Measurements from ENCODE around the gene TSPAN9.

DNA sequence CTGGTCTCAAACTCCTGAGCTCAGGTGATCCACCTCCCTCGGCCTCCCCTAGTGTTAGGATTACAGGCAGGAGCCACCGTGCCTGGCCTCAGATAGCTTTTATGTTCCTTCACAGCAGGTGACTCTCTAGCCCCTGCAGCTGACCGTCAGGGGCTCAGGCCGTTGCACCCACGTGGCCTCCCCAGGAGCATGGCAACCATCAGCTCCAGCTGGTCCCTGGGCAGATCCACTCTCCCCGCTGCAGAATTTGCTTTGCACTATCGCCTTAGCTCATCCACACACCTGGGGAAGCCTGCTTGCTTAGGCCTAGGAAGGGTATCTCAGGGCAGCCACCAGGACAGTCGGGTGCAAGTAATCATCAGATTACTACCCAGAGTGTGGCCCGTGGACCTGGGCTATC lies 62.6 kb downstream of the TSPAN9 start:
- TF ChIP-seq POLR2A (IDR thresholded peaks at IDR 0.05; ENCODE audit: low read depth, low read length) (no peak), CTCF (conservative IDR thresholded peaks at IDR 0.05; ENCODE audit: low read depth, low read length) (no peak), CEBPB (IDR thresholded peaks at IDR 0.05; ENCODE audit: low read depth, low read length) (no peak), NFE2L2 (IDR thresholded peaks at IDR 0.05; ENCODE audit: low read depth, low read length) (no peak), USF2 (IDR thresholded peaks at IDR 0.05; ENCODE audit: low read depth, low read length) (no peak), RCOR1 (IDR thresholded peaks at IDR 0.05; ENCODE audit: insufficient replicate concordance, low read length) (no peak), MXI1 (IDR thresholded peaks at IDR 0.05; ENCODE audit: borderline replicate concordance, low read depth, low read length) (no peak), BHLHE40 (IDR thresholded peaks at IDR 0.05; ENCODE audit: low read depth, low read length) (no peak)
